ENCODE data around the gene TCAP. TPM values are rescaled to one million over a fixed set of nuclear protein-coding genes. Genes with fewer than 3 reads are reported as not detected.

The TCAP gene
- total and polyA plus RNA-seq, 8 donors = 0.88 to 14.1 (median 2.2) TPM; not detected in 2

DNA sequence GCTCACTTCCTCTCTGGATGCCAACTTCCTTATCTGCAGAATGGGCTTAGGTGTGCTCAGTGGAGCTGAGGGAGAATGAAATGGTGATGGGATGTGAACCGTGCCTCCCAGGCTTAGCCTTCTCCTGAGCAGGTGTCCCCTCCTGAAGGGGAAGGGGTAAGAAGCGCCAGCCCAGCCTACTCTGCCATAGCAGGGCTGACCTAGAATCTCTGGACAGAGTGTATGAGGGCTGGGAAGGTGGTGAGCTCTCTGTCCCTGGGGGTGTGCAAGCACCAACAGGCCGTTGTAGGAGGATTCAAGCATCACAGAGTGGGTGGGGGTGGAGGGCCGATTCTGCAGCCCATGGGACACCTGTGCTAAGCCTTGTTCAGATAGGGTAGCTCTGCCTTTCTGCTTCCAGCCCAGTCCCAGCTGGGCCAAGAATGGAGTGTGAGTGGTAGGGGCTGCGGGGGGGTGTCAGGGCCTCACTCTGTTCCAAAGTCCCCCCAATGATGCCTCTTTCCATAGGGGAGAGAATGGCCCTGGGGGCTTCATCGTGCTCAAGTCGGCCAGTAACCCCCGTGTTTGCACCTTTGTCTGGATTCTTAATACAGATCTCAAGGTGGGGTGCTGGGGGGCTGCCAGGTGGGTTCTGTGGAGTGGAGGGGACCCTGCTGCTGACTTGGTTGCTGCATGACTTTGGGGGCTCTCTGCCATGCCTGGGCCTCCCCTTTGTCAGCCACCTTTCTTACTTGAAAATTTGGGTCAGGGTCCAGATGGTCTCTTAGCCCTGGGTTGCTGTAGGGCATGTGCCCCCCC is 3.2 kb upstream of the TCAP start:
- H3K27ac ChIP-seq = peak overlapping the region in 4 of 5 donors; percentile 12 to 82 (median 80)
- TF ChIP-seq POLR2A (IDR thresholded peaks at IDR 0.05) = no peak
- TF ChIP-seq, protein P1, sequence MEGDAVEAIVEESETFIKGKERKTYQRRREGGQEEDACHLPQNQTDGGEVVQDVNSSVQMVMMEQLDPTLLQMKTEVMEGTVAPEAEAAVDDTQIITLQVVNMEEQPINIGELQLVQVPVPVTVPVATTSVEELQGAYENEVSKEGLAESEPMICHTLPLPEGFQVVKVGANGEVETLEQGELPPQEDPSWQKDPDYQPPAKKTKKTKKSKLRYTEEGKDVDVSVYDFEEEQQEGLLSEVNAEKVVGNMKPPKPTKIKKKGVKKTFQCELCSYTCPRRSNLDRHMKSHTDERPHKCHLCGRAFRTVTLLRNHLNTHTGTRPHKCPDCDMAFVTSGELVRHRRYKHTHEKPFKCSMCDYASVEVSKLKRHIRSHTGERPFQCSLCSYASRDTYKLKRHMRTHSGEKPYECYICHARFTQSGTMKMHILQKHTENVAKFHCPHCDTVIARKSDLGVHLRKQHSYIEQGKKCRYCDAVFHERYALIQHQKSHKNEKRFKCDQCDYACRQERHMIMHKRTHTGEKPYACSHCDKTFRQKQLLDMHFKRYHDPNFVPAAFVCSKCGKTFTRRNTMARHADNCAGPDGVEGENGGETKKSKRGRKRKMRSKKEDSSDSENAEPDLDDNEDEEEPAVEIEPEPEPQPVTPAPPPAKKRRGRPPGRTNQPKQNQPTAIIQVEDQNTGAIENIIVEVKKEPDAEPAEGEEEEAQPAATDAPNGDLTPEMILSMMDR (IDR thresholded peaks at IDR 0.05) = no peak
- no peak for DNase-seq
- peaks cover 0 to 23% (median 9%) of the 10 kb centered on the region in 3 donors for H3K27me3 ChIP-seq
- H3K9me3 ChIP-seq = no peaks in the 10 kb centered on the region
- intact Hi-C loops (cut with DNase I; ENCODE audit: low total_unique reads) = no loop called here
- WGBS, 5 donors = 49 to 75% (median 60%) methylated on average over 7 to 8 of the region's 8 CpGs
- H3K4me3 ChIP-seq = peak overlapping the region in 1 of 4 donors; percentile 14
- peaks cover 46 to 76% (median 70%) of the 10 kb centered on the region in 4 donors for H3K4me1 ChIP-seq
- H3K36me3 ChIP-seq = peaks cover 21 to 62% (median 59%) of the 10 kb centered on the region in 4 donors

DNA sequence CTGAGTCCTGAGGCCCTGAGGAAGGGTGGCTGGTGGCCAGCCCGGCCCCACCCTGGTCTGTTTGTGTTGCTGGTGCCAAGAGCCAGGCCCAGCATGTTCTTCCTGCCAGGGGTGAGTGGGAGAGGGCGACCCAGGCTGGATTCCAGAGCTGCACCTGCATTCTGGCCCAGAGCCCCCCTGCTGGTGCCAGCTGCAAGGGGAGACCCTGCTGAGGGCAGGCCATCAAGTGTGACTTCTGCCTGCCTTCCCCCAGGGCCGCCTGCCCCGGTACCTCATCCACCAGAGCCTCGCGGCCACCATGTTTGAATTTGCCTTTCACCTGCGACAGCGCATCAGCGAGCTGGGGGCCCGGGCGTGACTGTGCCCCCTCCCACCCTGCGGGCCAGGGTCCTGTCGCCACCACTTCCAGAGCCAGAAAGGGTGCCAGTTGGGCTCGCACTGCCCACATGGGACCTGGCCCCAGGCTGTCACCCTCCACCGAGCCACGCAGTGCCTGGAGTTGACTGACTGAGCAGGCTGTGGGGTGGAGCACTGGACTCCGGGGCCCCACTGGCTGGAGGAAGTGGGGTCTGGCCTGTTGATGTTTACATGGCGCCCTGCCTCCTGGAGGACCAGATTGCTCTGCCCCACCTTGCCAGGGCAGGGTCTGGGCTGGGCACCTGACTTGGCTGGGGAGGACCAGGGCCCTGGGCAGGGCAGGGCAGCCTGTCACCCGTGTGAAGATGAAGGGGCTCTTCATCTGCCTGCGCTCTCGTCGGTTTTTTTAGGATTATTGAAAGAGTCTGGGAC is 2.4 kb upstream of the TCAP start:
- Histone ChIP-seq H3K4me1 (peaks cover 55 to 84% (median 78%) of the 10 kb centered on the region in 4 donors), H3K4me3 (peak overlapping the region in 1 of 4 donors; percentile 14), H3K36me3 (peaks cover 21 to 54% (median 51%) of the 10 kb centered on the region in 4 donors), H3K9me3 (no peaks in the 10 kb centered on the region), H3K27ac (peak overlapping the region; percentile 63 to 82 (median 79)), H3K27me3 (peaks cover 0 to 32% (median 17%) of the 10 kb centered on the region in 3 donors)
- DNase-seq = peak; percentile 68 to 86
- WGBS, 5 donors = 36 to 49% (median 42%) methylated on average over 15 to 22 of the region's 22 CpGs
- intact Hi-C loops (cut with DNase I; ENCODE audit: low total_unique reads) = no loop called here
- TF ChIP-seq, protein P1 (IDR thresholded peaks at IDR 0.05) = no peak
- TF ChIP-seq POLR2AphosphoS5 (IDR thresholded peaks at IDR 0.05) (peak in 2 of 3 donors; percentile 60 to 67), EP300 (IDR thresholded peaks at IDR 0.05) (no peak), POLR2A (IDR thresholded peaks at IDR 0.05) (no peak)

- peak overlapping the region; percentile 63 to 82 (median 79) for H3K27ac ChIP-seq
- no peaks in the 10 kb centered on the region for H3K9me3 ChIP-seq
- 36 to 70% (median 47%) methylated on average over 2 to 4 of the region's 4 CpGs for WGBS, 5 donors
- DNase-seq = no peak
- H3K27me3 ChIP-seq = peaks cover 0 to 37% (median 22%) of the 10 kb centered on the region in 3 donors
- peaks cover 60 to 90% (median 83%) of the 10 kb centered on the region in 4 donors for H3K4me1 ChIP-seq
- TF ChIP-seq POLR2AphosphoS5 (IDR thresholded peaks at IDR 0.05) = no peak
- TF ChIP-seq, protein P1 (IDR thresholded peaks at IDR 0.05) = no peak
- TF ChIP-seq POLR2A (IDR thresholded peaks at IDR 0.05) = no peak
- TF ChIP-seq EP300 (IDR thresholded peaks at IDR 0.05) = no peak
- peaks cover 18 to 48% (median 46%) of the 10 kb centered on the region in 4 donors for H3K36me3 ChIP-seq
- intact Hi-C loops (cut with DNase I; ENCODE audit: low total_unique reads) = no loop called here
- H3K4me3 ChIP-seq = peak overlapping the region in 1 of 4 donors; percentile 14
Measured at GRCh38 chr17:39663340-39663687, 1.8 kb upstream of the TCAP start.
